K562 (cell line): ENCODE results near the gene CTSZ. TPM values are rescaled to one million over a fixed set of nuclear protein-coding genes. Genes with fewer than 3 reads are reported as not detected.

Source experiments
- CTBP1 ChIP-seq: fragments of 450-650 bp; IDR thresholded peaks from 2 replicates; pipeline ENCODE4 v1.6.1; 2016; ENCODE audit warnings: borderline replicate concordance
- DLX4 ChIP-seq: fragments of 250-450 bp; sonication (Bioruptor Pico); IDR thresholded peaks from 2 replicates; pipeline ENCODE4 v1.6.1; 2021; ENCODE audit warnings: mild to moderate bottlenecking
- GTF3C2 ChIP-seq: IDR thresholded peaks from 3 replicates; pipeline ENCODE4 v1.6.1; 2011; ENCODE audit warnings: borderline replicate concordance, mild to moderate bottlenecking, moderate library complexity; ENCODE audit not compliant: insufficient read length; ENCODE audit errors: extremely low read depth
- LEF1 ChIP-seq: fragments of 450-650 bp; IDR thresholded peaks from 2 replicates; pipeline ENCODE4 v1.6.1; 2016; ENCODE audit warnings: mild to moderate bottlenecking
- NFYB ChIP-seq: IDR thresholded peaks from 2 replicates; pipeline ENCODE4 v1.6.1; 2011; ENCODE audit warnings: mild to moderate bottlenecking, moderate library complexity; ENCODE audit not compliant: insufficient read length; ENCODE audit errors: extremely low read depth
- PBX2 ChIP-seq, 2 experiments: IDR thresholded peaks in 1 of 2; conservative IDR thresholded peaks in 1 of 2; 2 replicates each; pipeline ENCODE4 v1.6.1; 2016; ENCODE audit warnings: low read depth in 2 of 2, mild to moderate bottlenecking in 1 of 2, missing compliant biosample characterization in 1 of 2, missing genetic modification characterization in 1 of 2, moderate library complexity in 1 of 2
- POLR2G ChIP-seq: fragments of 200-400 bp; formaldehyde crosslinking; IDR thresholded peaks from 2 replicates; pipeline ENCODE4 v1.6.1; 2017; ENCODE audit warnings: low read depth, mild to moderate bottlenecking, antibody characterized with exemption, low read length, moderate library complexity
- POLR2H ChIP-seq: IDR thresholded peaks from 2 replicates; pipeline ENCODE4 v1.6.1; 2016; ENCODE audit warnings: missing genetic modification characterization, low read depth, mild to moderate bottlenecking, control low read depth, missing compliant biosample characterization, moderate library complexity
- RBM39 ChIP-seq: fragments of 200-400 bp; formaldehyde crosslinking; optimal IDR thresholded peaks from 2 replicates; pipeline ENCODE3; 2018; ENCODE audit warnings: low read depth, low read length
- RNF2 ChIP-seq: sonication (generic); IDR thresholded peaks from 2 replicates; pipeline ENCODE4 v1.6.1; 2016
- TFE3 ChIP-seq: fragments of 450-650 bp; formaldehyde crosslinking; IDR thresholded peaks from 2 replicates; pipeline ENCODE4 v1.4.0; 2020; ENCODE audit warnings: mild to moderate bottlenecking, mixed read lengths
- USF2 ChIP-seq: sonication (generic); formaldehyde crosslinking; IDR thresholded peaks from 2 replicates; pipeline ENCODE4 v1.5.0; 2020; ENCODE audit warnings: missing genetic modification reagents
- ZNF408 ChIP-seq: fragments of 250-450 bp; sonication (Bioruptor Pico); IDR thresholded peaks from 2 replicates; pipeline ENCODE4 v1.4.0; 2020; ENCODE audit warnings: low read depth, mild to moderate bottlenecking, moderate library complexity
- ZNF766 ChIP-seq: fragments of 200-800 bp; sonication (Bioruptor generic); conservative IDR thresholded peaks from 2 replicates; pipeline ENCODE4 v1.6.1; 2016; ENCODE audit warnings: missing genetic modification characterization, missing compliant biosample characterization
- polyA plus RNA-seq, 8 experiments: library from polyadenylated mRNA; depleted of rRNA in 4 of 8; stranded (reverse) in 5 of 8; unstranded in 3 of 8; fragments of >200 nt; fragmentation: Nextera tagmentation in 2 of 8; fragmentation: Illumina TruSeq in 1 of 8; extraction: Ambion mirVana in 2 of 8; extraction: Trizol in 1 of 8; gene quantifications; 2 replicates each; pipeline versions ENCODE4 v1.2.1 to v1.2.3, GENCODE V29; 2011 to 2014; ENCODE audit warnings: inconsistent platforms in 1 of 8, missing spikeins in 1 of 8
- total RNA-seq, 7 experiments: library from RNA; depleted of rRNA in 6 of 7; stranded (reverse); fragments of >200 nt in 6 of 7; fragmentation: Illumina TruSeq in 2 of 7; extraction: Trizol in 2 of 7; gene quantifications; 2 replicates each; pipeline versions ENCODE4 v1.2.1 to v1.2.3, GENCODE V29; 2011 to 2021; ENCODE audit warnings: low replicate concordance in 1 of 7

CTSZ gene
- total and polyA plus RNA-seq, 9 of the 15 experiments (the other 6 are each of a cell fraction or from before 2014, with no cell fraction given) = 1.6 to 143 (median 82.8) TPM

- TF ChIP-seq NFYB (no peak), LEF1 (no peak), PBX2 (CRISPR knock-in tag; IDR thresholded peaks at IDR 0.05; ENCODE audit: low read depth) (no peak), PBX2 (tag; conservative IDR thresholded peaks at IDR 0.05; ENCODE audit: low read depth) (no peak), DLX4 (CRISPR knock-in tag) (no peak), TFE3 (no peak), GTF3C2 (no peak), CTBP1 (peak; percentile 78), ZNF766 (CRISPR knock-in tag) (peak; percentile 12; the same call in 1 of the 2 replicates), POLR2H (tag) (no peak), RBM39 (no peak), POLR2G (no peak), USF2 (no peak), ZNF408 (CRISPR knock-in tag) (no peak), RNF2 (no peak)
- TF ChIP-seq, all 486 proteins: peak for 22
Measured at GRCh38 chr20:59013959-59014608, 7.0 kb upstream of the CTSZ start (continued).
